Endothelial cell of umbilical vein (primary cell): Measurements from ENCODE around the gene NRXN3. TPM values are rescaled to one million over a fixed set of nuclear protein-coding genes. Genes with fewer than 3 reads are reported as not detected.

ENCODE experiments used
- BruUV-seq: library from RNA; stranded (reverse); fragments of 400-500 nt; replicated peaks from 2 replicates; lab custom pipeline; 2021; lab: Mats Ljungman, UMichigan
- CTCF ChIA-PET: fragments of 300-600, 350-600 bp; sonication (Branson Sonifier 250); formaldehyde crosslinking; loops from one replicate; lab custom pipeline; 2021; ENCODE audit warnings: antibody characterized with exemption, inconsistent platforms; lab: Charles Lee
- POLR2A ChIA-PET: fragments of 300-600, 350-600 bp; sonication (Branson Sonifier 250); formaldehyde crosslinking; loops from one replicate; lab custom pipeline; 2021; ENCODE audit warnings: antibody characterized with exemption, inconsistent platforms; lab: Charles Lee
- DNase-seq: peaks from one replicate; pipeline ENCODE4 v3.0.0-alpha.2; 2011; ENCODE audit warnings: low read depth, low spot score
- FAIRE-seq: peaks from 2 replicates; lab custom pipeline; 2011; peaks lifted over from hg19 to GRCh38; lab: Jason Lieb, UNC
- H2AFZ ChIP-seq: 2 replicates; pipeline ENCODE4 v1.6.0; 2012; ENCODE audit warnings: low read depth, low read length, control low read depth, inconsistent platforms
- H3K27ac ChIP-seq: 2 replicates; pipeline ENCODE4 v1.5.1; 2011; ENCODE audit warnings: low read depth, mild to moderate bottlenecking, control low read depth, low read length, moderate library complexity; ENCODE audit not compliant: insufficient read depth
- H3K27me3 ChIP-seq, 2 experiments: 2 replicates each; pipeline versions ENCODE4 v1.6.0 to v1.6.1; 2011; ENCODE audit warnings: low read length in 2 of 2, mixed read lengths in 1 of 2; ENCODE audit not compliant: control insufficient read depth in 2 of 2, insufficient read depth in 2 of 2
- H3K36me3 ChIP-seq, 2 experiments: 2 replicates in 1 of 2; 3 replicates in 1 of 2; pipeline ENCODE4 v1.5.1; 2011; ENCODE audit warnings: low read length in 2 of 2, mild to moderate bottlenecking in 1 of 2, moderate library complexity in 1 of 2; ENCODE audit not compliant: control insufficient read depth in 2 of 2, insufficient read depth in 2 of 2; ENCODE audit errors: extremely low read depth in 1 of 2
- H3K4me1 ChIP-seq: 3 replicates; pipeline ENCODE4 v1.5.1; 2011; ENCODE audit warnings: mild to moderate bottlenecking, low read length; ENCODE audit not compliant: control insufficient read depth, insufficient read depth; ENCODE audit errors: extremely low read depth
- H3K4me2 ChIP-seq: 2 replicates; pipeline ENCODE4 v1.6.1; 2011; ENCODE audit warnings: low read length, control low read depth, mixed read lengths; ENCODE audit not compliant: insufficient read depth
- H3K4me3 ChIP-seq, 3 experiments: fragments of 200-600 bp in 1 of 3; sonication (generic), shearing (Covaris generic) in 1 of 3; replicated peaks in 1 of 3; 2 replicates each; pipeline ENCODE4 v1.5.1; 2011 to 2016; ENCODE audit warnings: control low read depth in 3 of 3, low read length in 3 of 3, mild to moderate bottlenecking in 2 of 3, inconsistent platforms in 1 of 3, low read depth in 1 of 3, moderate library complexity in 1 of 3; ENCODE audit not compliant: insufficient read depth in 1 of 3
- H3K79me2 ChIP-seq: 2 replicates; pipeline ENCODE4 v1.6.0; 2012; ENCODE audit warnings: low read length, inconsistent platforms; ENCODE audit not compliant: control insufficient read depth, insufficient read depth
- H3K9ac ChIP-seq: replicated peaks from 2 replicates; pipeline ENCODE3; 2011; ENCODE audit warnings: low read length, control low read depth; ENCODE audit not compliant: insufficient read depth; ENCODE audit errors: extremely low read depth
- H3K9me1 ChIP-seq: replicated peaks from 3 replicates; pipeline ENCODE4 v1.6.0; 2011; ENCODE audit warnings: mild to moderate bottlenecking, low read length; ENCODE audit not compliant: control insufficient read depth, insufficient read depth; ENCODE audit errors: extremely low read depth
- H3K9me3 ChIP-seq: replicated peaks from 2 replicates; pipeline ENCODE4 v1.5.1; 2012; ENCODE audit warnings: low read length, inconsistent platforms; ENCODE audit not compliant: control insufficient read depth, insufficient read depth
- H4K20me1 ChIP-seq: replicated peaks from 2 replicates; pipeline ENCODE3; 2011; ENCODE audit warnings: mild to moderate bottlenecking, low read length; ENCODE audit not compliant: control insufficient read depth, insufficient read depth; ENCODE audit errors: extremely low read depth
- CTCF ChIP-seq, 2 donors: IDR thresholded peaks; 1 replicate in 1 of 2; 2 replicates in 1 of 2; pipeline ENCODE4 v1.5.1; 2011; ENCODE audit warnings: low read length in 2 of 2, mild to moderate bottlenecking in 2 of 2, moderate library complexity in 2 of 2, control low read depth in 1 of 2, inconsistent platforms in 1 of 2, low read depth in 1 of 2; ENCODE audit not compliant: insufficient read depth in 1 of 2; ENCODE audit errors: extremely low read depth in 1 of 2
- EZH2 ChIP-seq: IDR thresholded peaks from 2 replicates; pipeline ENCODE4 v1.6.1; 2012; ENCODE audit warnings: borderline replicate concordance, low read depth, mild to moderate bottlenecking, moderate library complexity, low read length, inconsistent platforms; ENCODE audit not compliant: severe bottlenecking
- FOS ChIP-seq: IDR thresholded peaks from 2 replicates; pipeline ENCODE4 v1.6.1; 2011; ENCODE audit warnings: mild to moderate bottlenecking, low read length, moderate library complexity, borderline replicate concordance; ENCODE audit not compliant: insufficient read depth
- GATA2 ChIP-seq: IDR thresholded peaks from 2 replicates; pipeline ENCODE4 v1.7.0; 2011; ENCODE audit warnings: low read depth, mild to moderate bottlenecking, moderate library complexity, mixed read lengths, low read length; ENCODE audit not compliant: insufficient read length, insufficient read depth
- JUN ChIP-seq: IDR thresholded peaks from 2 replicates; pipeline ENCODE4 v1.6.1; 2011; ENCODE audit warnings: borderline replicate concordance, low read depth; ENCODE audit not compliant: insufficient read length, insufficient read depth
- MAX ChIP-seq: IDR thresholded peaks from 2 replicates; pipeline ENCODE4 v1.6.1; 2011; ENCODE audit not compliant: insufficient read depth, insufficient read length
- MYC ChIP-seq: IDR thresholded peaks from one replicate; pipeline ENCODE4 v1.6.1; 2011; ENCODE audit warnings: mild to moderate bottlenecking, low read depth, low read length
- POLR2A ChIP-seq: IDR thresholded peaks from 2 replicates; pipeline ENCODE4 v1.6.1; 2012; ENCODE audit warnings: low read depth, mild to moderate bottlenecking, control low read depth, low read length
- POLR2AphosphoS5 ChIP-seq: IDR thresholded peaks from 2 replicates; pipeline ENCODE4 v1.6.1; 2012; ENCODE audit warnings: low read depth, mild to moderate bottlenecking, control low read depth, low read length, moderate library complexity; ENCODE audit not compliant: insufficient read depth
- dilution Hi-C: fragments of 300-500 bp; cut with MboI; formaldehyde crosslinking; loops from one replicate; pipeline ENCODE4 v1.15.0; 2019; ENCODE audit warnings: low sequenced_read_pairs; ENCODE audit not compliant: extremely low pct_ligation_motif_present
- intact Hi-C: fragments of 100-400 bp; cut with micrococcal nuclease; formaldehyde crosslinking; loops from one replicate; pipeline ENCODE4 v1.10.0; 2022
- polyA plus RNA-seq, 4 experiments: library from polyadenylated mRNA; depleted of rRNA in 3 of 4; stranded (reverse) in 3 of 4; unstranded in 1 of 4; fragments of >200 nt; gene quantifications; 2 replicates each; pipeline versions ENCODE4 v1.2.1 to v1.2.3, GENCODE V29; 2011 to 2012; ENCODE audit warnings: missing spikeins in 1 of 4
- total RNA-seq: library from RNA; stranded (reverse); gene quantifications from 2 replicates; pipeline ENCODE4 v1.2.3, GENCODE V29; 2021

NRXN3 gene
- total and polyA plus RNA-seq, 2 donors (not counting 3 experiments of a cell fraction or from before 2014, with no cell fraction given), result 0.72 to 4.2 TPM

- DNase-seq (no peak), FAIRE-seq (no peak)
- Histone ChIP-seq H2AFZ (no peak overlapping the region), H3K27ac (no peak overlapping the region), H3K9me1 (no peaks in the 10 kb centered on the region), H3K27me3 (no peaks in the 10 kb centered on the region), H3K9ac (no peak overlapping the region), H3K9me3 (peaks cover 1% of the 10 kb centered on the region), H3K79me2 (no peaks in the 10 kb centered on the region), H3K36me3 (no peaks in the 10 kb centered on the region), H4K20me1 (no peaks in the 10 kb centered on the region), H3K4me1 (no peaks in the 10 kb centered on the region), H3K4me2 (no peak overlapping the region), H3K4me3 (no peak overlapping the region)
- dilution Hi-C loops, result no loop called here
- ChIA-PET CTCF (no interaction called here), POLR2A (no interaction called here)
- TF ChIP-seq EZH2, result no peak
- no TSS peak for BruUV-seq
- intact Hi-C loops, result no loop called here
Observed at GRCh38 chr14:79899610-79900009, 1729.4 kb downstream of the NRXN3 start.

- ChIA-PET POLR2A (no interaction called here), CTCF (no interaction called here)
- intact Hi-C loops, result no loop called here
- Histone ChIP-seq H3K27ac (no peak overlapping the region), H4K20me1 (no peaks in the 10 kb centered on the region), H2AFZ (no peak overlapping the region), H3K36me3 (no peaks in the 10 kb centered on the region), H3K27me3 (no peaks in the 10 kb centered on the region), H3K9me1 (no peaks in the 10 kb centered on the region), H3K9me3 (peaks cover 1% of the 10 kb centered on the region), H3K4me2 (no peak overlapping the region), H3K9ac (no peak overlapping the region), H3K4me3 (no peak overlapping the region), H3K4me1 (no peaks in the 10 kb centered on the region), H3K79me2 (no peaks in the 10 kb centered on the region)
- no TSS peak for BruUV-seq
- FAIRE-seq, result no peak
- dilution Hi-C loops, result no loop called here
- no peak for DNase-seq
- no peak for TF ChIP-seq FOS
- TF ChIP-seq JUN, result no peak
- no peak for TF ChIP-seq MYC
- no peak for TF ChIP-seq POLR2A
- no peak for TF ChIP-seq CTCF (IDR thresholded peaks at IDR 0.05; ENCODE audit: extremely low read depth in 1 of 2, insufficient read depth in 1 of 2, low read depth in 1 of 2, low read length in 2 of 2)
- TF ChIP-seq GATA2, result no peak
- TF ChIP-seq EZH2, result no peak
- no peak for TF ChIP-seq POLR2AphosphoS5
- no peak for TF ChIP-seq MAX
Observed at GRCh38 chr14:79904497-79904896, 1734.3 kb downstream of the NRXN3 start.
